Prostate gland (tissue), 2 donors: ENCODE data around the gene KCNN3.

Experiments
- CTCF ChIP-seq, 4 experiments: fragments of 200-600 bp in 2 of 4; fragments of 450-650 bp in 2 of 4; sonication (generic) in 2 of 4; IDR thresholded peaks; 1 replicate in 3 of 4; 2 replicates in 1 of 4; pipeline ENCODE4 v1.5.1; 2016 to 2019; ENCODE audit warnings: antibody characterized with exemption in 4 of 4, mild to moderate bottlenecking in 2 of 4, moderate library complexity in 2 of 4
- POLR2A ChIP-seq: fragments of 450-650 bp; IDR thresholded peaks from one replicate; pipeline ENCODE4 v1.6.1; 2016; ENCODE audit warnings: antibody characterized with exemption, mild to moderate bottlenecking
- POLR2AphosphoS5 ChIP-seq: sonication (generic); formaldehyde crosslinking; IDR thresholded peaks from one replicate; pipeline ENCODE4 v1.6.1; 2017; ENCODE audit warnings: antibody characterized with exemption

- TF ChIP-seq POLR2AphosphoS5 (no peak), CTCF (IDR thresholded peaks at IDR 0.05) (no peak), POLR2A (no peak)
These were observed 34.4 kb downstream of the KCNN3 start for GRCh38 chr1:154835531-154836324.
